EH (cell line): ENCODE measurements around the gene KLRD1.
"Not testable (repeated sequence)": the region's sequence is repeated elsewhere in the genome, so short reads cannot be mapped to it uniquely, and the experiment has no call there.

Source experiments
- DNase-seq: peaks from one replicate; pipeline ENCODE4 v3.0.0-alpha.2; 2015; ENCODE audit warnings: low read depth

KLRD1 gene

GRCh38 chr12:10307630-10308029 lies at the start of gene KLRD1:
Gene KLRD1 (plus strand): TSS chr12:10307870. CDS start chr12:10308078, 208 bp downstream.
- DNase-seq, result no peak

GRCh38 chr12:10260927-10261326 lies 46.7 kb upstream of the KLRD1 start:
- DNase-seq, result no peak

- no peak for DNase-seq
Observed at GRCh38 chr12:10268037-10268436, 39.6 kb upstream of the KLRD1 start.

GRCh38 chr12:10272467-10272866 lies 35.2 kb upstream of the KLRD1 start:
- DNase-seq, result no peak

- peak; percentile 5 for DNase-seq
Observed at GRCh38 chr12:10276774-10277173, 30.9 kb upstream of the KLRD1 start.

- no peak for DNase-seq
Observed at GRCh38 chr12:10278104-10278503, 29.6 kb upstream of the KLRD1 start.

- DNase-seq, result no peak
Observed at GRCh38 chr12:10279937-10280336, 27.7 kb upstream of the KLRD1 start.

GRCh38 chr12:10283027-10283426 lies 24.6 kb upstream of the KLRD1 start:
- DNase-seq, result no peak

- no peak for DNase-seq
Observed at GRCh38 chr12:10285919-10286318, 21.8 kb upstream of the KLRD1 start.

GRCh38 chr12:10289005-10289754 lies 18.5 kb upstream of the KLRD1 start:
- DNase-seq, result no peak

GRCh38 chr12:10291030-10291429 lies 16.6 kb upstream of the KLRD1 start:
- DNase-seq, result no peak

- DNase-seq, result no peak
Observed at GRCh38 chr12:10293151-10293550, 14.5 kb upstream of the KLRD1 start.

- no peak for DNase-seq
Observed at GRCh38 chr12:10293570-10294227, 14.0 kb upstream of the KLRD1 start.

- DNase-seq, result peak; percentile 55
Observed at GRCh38 chr12:10301103-10301502, 6.6 kb upstream of the KLRD1 start.

GRCh38 chr12:10304161-10304574 lies 3.5 kb upstream of the KLRD1 start:
- DNase-seq, result peak; percentile 89

- DNase-seq, result no peak
Observed at GRCh38 chr12:10305411-10305810, 2.3 kb upstream of the KLRD1 start.

GRCh38 chr12:10310926-10311720 lies 3.5 kb downstream of the KLRD1 start:
- no peak for DNase-seq

- DNase-seq, result no peak
Observed at GRCh38 chr12:10319388-10319787, 11.7 kb downstream of the KLRD1 start.

- no peak for DNase-seq
Observed at GRCh38 chr12:10320643-10321042, 13.0 kb downstream of the KLRD1 start.

GRCh38 chr12:10328691-10329090 lies 21.0 kb downstream of the KLRD1 start:
- not testable (repeated sequence) for DNase-seq

- peak; percentile 66 for DNase-seq
Observed at GRCh38 chr12:10331642-10332239, 24.1 kb downstream of the KLRD1 start.

GRCh38 chr12:10336196-10336595 lies 28.5 kb downstream of the KLRD1 start:
- DNase-seq, result peak; percentile 30
